ENCODE measurements around the gene EIF4G1.

EIF4G1 gene

GRCh38 chr3:184359610-184360009 is 45.2 kb downstream of the EIF4G1 start:
- peaks cover 15% of the 10 kb centered on the region for H3K4me1 ChIP-seq (ENCODE audit: insufficient read depth, low read length, poor library complexity, severe bottlenecking)
- no peak overlapping the region for H3K4me2 ChIP-seq (ENCODE audit: low read depth, low read length, poor library complexity, severe bottlenecking)
- no peaks in the 10 kb centered on the region for H3K9me2 ChIP-seq (replicated peaks; ENCODE audit: low read depth, low read length)
- no peak overlapping the region for H2AFZ ChIP-seq (ENCODE audit: low read length)
- no peaks in the 10 kb centered on the region for H3K9me3 ChIP-seq (ENCODE audit: insufficient read depth, low read depth, low read length)
- no peak overlapping the region for H3K4me3 ChIP-seq (ENCODE audit: low read length, poor library complexity, severe bottlenecking)
- no peaks in the 10 kb centered on the region for H3F3A ChIP-seq (ENCODE audit: low read depth)
- peaks cover 8% of the 10 kb centered on the region for H4K20me1 ChIP-seq (ENCODE audit: insufficient read depth, low read length, poor library complexity, severe bottlenecking)
- no peak overlapping the region for H3K9ac ChIP-seq (ENCODE audit: low read depth, low read length, poor library complexity, severe bottlenecking)
- no peaks in the 10 kb centered on the region for H3K27me3 ChIP-seq (ENCODE audit: insufficient read depth, low read length, poor library complexity, severe bottlenecking)
- no peaks in the 10 kb centered on the region for H3K36me3 ChIP-seq (ENCODE audit: insufficient read depth, low read length)
- TF ChIP-seq, protein P1, sequence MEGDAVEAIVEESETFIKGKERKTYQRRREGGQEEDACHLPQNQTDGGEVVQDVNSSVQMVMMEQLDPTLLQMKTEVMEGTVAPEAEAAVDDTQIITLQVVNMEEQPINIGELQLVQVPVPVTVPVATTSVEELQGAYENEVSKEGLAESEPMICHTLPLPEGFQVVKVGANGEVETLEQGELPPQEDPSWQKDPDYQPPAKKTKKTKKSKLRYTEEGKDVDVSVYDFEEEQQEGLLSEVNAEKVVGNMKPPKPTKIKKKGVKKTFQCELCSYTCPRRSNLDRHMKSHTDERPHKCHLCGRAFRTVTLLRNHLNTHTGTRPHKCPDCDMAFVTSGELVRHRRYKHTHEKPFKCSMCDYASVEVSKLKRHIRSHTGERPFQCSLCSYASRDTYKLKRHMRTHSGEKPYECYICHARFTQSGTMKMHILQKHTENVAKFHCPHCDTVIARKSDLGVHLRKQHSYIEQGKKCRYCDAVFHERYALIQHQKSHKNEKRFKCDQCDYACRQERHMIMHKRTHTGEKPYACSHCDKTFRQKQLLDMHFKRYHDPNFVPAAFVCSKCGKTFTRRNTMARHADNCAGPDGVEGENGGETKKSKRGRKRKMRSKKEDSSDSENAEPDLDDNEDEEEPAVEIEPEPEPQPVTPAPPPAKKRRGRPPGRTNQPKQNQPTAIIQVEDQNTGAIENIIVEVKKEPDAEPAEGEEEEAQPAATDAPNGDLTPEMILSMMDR (conservative IDR thresholded peaks at IDR 0.05; ENCODE audit: low read length), result no peak
- no peak for TF ChIP-seq EZH2phosphoT487 (IDR thresholded peaks at IDR 0.05; ENCODE audit: borderline replicate concordance)
- peaks cover 28% of the 10 kb centered on the region for H3K79me2 ChIP-seq (ENCODE audit: insufficient read depth, low read length)

- Histone ChIP-seq H3K9ac (ENCODE audit: low read depth, low read length, poor library complexity, severe bottlenecking) (peak overlapping the region; percentile 68), H3K9me2 (replicated peaks; ENCODE audit: low read depth, low read length) (no peaks in the 10 kb centered on the region), H3K4me2 (ENCODE audit: low read depth, low read length, poor library complexity, severe bottlenecking) (peak overlapping the region; percentile 86), H4K20me1 (ENCODE audit: insufficient read depth, low read length, poor library complexity, severe bottlenecking) (peaks cover 15% of the 10 kb centered on the region), H3K36me3 (ENCODE audit: insufficient read depth, low read length) (no peaks in the 10 kb centered on the region), H3K79me2 (ENCODE audit: insufficient read depth, low read length) (peaks cover 35% of the 10 kb centered on the region), H3K4me1 (ENCODE audit: insufficient read depth, low read length, poor library complexity, severe bottlenecking) (peaks cover 22% of the 10 kb centered on the region), H2AFZ (ENCODE audit: low read length) (no peak overlapping the region), H3K27me3 (ENCODE audit: insufficient read depth, low read length, poor library complexity, severe bottlenecking) (no peaks in the 10 kb centered on the region), H3K9me3 (ENCODE audit: insufficient read depth, low read depth, low read length) (no peaks in the 10 kb centered on the region), H3F3A (ENCODE audit: low read depth) (no peaks in the 10 kb centered on the region), H3K4me3 (ENCODE audit: low read length, poor library complexity, severe bottlenecking) (peak overlapping the region; percentile 85)
- TF ChIP-seq, protein P1 (conservative IDR thresholded peaks at IDR 0.05; ENCODE audit: low read length), result no peak
Measured at GRCh38 chr3:184360070-184360928, 45.9 kb downstream of the EIF4G1 start.

DNA sequence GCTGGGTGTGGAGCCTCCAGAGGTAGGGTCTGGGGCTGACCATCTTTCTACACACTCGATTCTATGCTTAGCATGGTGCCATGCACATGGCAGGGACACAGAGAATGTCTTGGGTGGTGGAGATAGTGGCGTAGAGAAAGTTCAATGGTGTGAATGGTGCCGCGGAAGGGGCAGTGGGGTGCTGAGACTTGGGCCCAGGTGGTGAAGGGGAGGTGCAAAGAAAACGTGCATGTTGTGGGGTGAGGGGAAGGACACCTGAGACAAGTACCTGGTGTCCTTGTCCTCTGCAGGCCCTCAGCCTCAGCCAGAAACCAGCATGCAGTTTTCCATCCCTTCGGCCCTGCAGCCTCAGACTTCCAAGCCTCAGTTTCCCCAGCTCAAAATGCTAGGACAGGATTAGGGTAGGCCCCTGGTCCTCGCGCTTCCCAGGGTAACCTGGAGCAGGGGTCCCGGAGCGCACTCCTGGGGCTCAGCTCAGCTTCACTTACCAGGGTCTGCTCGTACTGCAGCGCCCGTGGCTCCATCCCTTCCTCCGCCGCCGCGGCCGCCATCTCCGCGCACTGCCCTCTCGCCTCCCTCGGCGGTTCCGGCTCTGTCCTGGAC is 46.6 kb downstream of the EIF4G1 start:
- peaks cover 15% of the 10 kb centered on the region for H4K20me1 ChIP-seq (ENCODE audit: insufficient read depth, low read length, poor library complexity, severe bottlenecking)
- H3K27me3 ChIP-seq (ENCODE audit: insufficient read depth, low read length, poor library complexity, severe bottlenecking), result no peaks in the 10 kb centered on the region
- peak overlapping the region; percentile 75 for H2AFZ ChIP-seq (ENCODE audit: low read length)
- H3K9ac ChIP-seq (ENCODE audit: low read depth, low read length, poor library complexity, severe bottlenecking), result peak overlapping the region; percentile 68
- no peaks in the 10 kb centered on the region for H3K9me2 ChIP-seq (replicated peaks; ENCODE audit: low read depth, low read length)
- H3K4me3 ChIP-seq (ENCODE audit: low read length, poor library complexity, severe bottlenecking), result peak overlapping the region; percentile 85
- H3K4me1 ChIP-seq (ENCODE audit: insufficient read depth, low read length, poor library complexity, severe bottlenecking), result peaks cover 23% of the 10 kb centered on the region
- H3K79me2 ChIP-seq (ENCODE audit: insufficient read depth, low read length), result peaks cover 40% of the 10 kb centered on the region
- H3K9me3 ChIP-seq (ENCODE audit: insufficient read depth, low read depth, low read length), result no peaks in the 10 kb centered on the region
- TF ChIP-seq, protein P1 (conservative IDR thresholded peaks at IDR 0.05; ENCODE audit: low read length), result no peak
- TF ChIP-seq EZH2phosphoT487 (IDR thresholded peaks at IDR 0.05; ENCODE audit: borderline replicate concordance), result no peak
- H3K36me3 ChIP-seq (ENCODE audit: insufficient read depth, low read length), result no peaks in the 10 kb centered on the region
- H3K4me2 ChIP-seq (ENCODE audit: low read depth, low read length, poor library complexity, severe bottlenecking), result peak overlapping the region; percentile 86
- H3F3A ChIP-seq (ENCODE audit: low read depth), result no peaks in the 10 kb centered on the region
